ENCODE data around the gene HIGD2A. TPM values are rescaled to one million over a fixed set of nuclear protein-coding genes. Genes with fewer than 3 reads are reported as not detected.

The HIGD2A gene
- total and polyA plus RNA-seq, 11 donors = 177 to 454 (median 222) TPM

DNA sequence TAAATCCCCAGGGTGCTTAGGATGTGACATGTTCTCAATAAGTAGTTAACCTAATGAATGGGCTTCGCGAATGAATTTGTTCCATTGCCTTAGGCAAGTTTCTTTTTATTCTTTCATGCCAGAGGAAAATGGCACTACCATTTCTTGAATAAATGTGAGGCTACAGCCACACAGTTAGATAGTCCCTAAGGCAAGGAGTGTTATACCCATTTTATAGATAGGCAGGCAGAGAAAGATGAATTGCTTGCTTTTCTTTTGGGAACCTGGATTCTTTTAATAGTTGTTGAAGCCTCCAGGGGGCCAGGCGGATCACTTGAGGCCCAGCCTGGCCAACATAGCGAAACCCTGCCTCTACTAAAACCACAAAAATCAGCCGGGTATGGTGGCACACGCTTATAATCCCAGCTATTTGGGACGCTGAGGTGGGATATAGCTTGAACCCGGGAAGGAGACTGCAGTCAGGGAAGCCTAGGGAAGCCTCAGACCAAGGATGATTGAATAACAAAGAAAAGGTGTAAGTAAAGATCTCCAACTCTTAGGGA lies 1.1 kb upstream of the HIGD2A start:
- Histone ChIP-seq H3K4me3 (peak overlapping the region; percentile 53 to 89 (median 82)), H3K27me3 (no peaks in the 10 kb centered on the region), H3K36me3 (peaks cover 0 to 63% (median 59%) of the 10 kb centered on the region in 9 donors), H3K27ac (peak overlapping the region in 8 of 12 donors; percentile 85 to 100 (median 95)), H3K4me1 (peaks cover 3 to 33% (median 22%) of the 10 kb centered on the region in 12 donors), H3K9me3 (no peaks in the 10 kb centered on the region)
- ATAC-seq (no peak), DNase-seq (no peak)
- intact Hi-C loops (cut with DNase I) = loop anchor here in 1 of 10 donors (10.0 kb wide), 1 partner anchor 147 kb away; the partner anchor contains the start of gene RNF44
- WGBS, 4 donors = 43 to 47% (median 44%) methylated on average over 8 of the region's 8 CpGs
- no peak for TF ChIP-seq POLR2A (IDR thresholded peaks at IDR 0.05)
- TF ChIP-seq, protein P1, sequence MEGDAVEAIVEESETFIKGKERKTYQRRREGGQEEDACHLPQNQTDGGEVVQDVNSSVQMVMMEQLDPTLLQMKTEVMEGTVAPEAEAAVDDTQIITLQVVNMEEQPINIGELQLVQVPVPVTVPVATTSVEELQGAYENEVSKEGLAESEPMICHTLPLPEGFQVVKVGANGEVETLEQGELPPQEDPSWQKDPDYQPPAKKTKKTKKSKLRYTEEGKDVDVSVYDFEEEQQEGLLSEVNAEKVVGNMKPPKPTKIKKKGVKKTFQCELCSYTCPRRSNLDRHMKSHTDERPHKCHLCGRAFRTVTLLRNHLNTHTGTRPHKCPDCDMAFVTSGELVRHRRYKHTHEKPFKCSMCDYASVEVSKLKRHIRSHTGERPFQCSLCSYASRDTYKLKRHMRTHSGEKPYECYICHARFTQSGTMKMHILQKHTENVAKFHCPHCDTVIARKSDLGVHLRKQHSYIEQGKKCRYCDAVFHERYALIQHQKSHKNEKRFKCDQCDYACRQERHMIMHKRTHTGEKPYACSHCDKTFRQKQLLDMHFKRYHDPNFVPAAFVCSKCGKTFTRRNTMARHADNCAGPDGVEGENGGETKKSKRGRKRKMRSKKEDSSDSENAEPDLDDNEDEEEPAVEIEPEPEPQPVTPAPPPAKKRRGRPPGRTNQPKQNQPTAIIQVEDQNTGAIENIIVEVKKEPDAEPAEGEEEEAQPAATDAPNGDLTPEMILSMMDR (IDR thresholded peaks at IDR 0.05) = no peak

DNA sequence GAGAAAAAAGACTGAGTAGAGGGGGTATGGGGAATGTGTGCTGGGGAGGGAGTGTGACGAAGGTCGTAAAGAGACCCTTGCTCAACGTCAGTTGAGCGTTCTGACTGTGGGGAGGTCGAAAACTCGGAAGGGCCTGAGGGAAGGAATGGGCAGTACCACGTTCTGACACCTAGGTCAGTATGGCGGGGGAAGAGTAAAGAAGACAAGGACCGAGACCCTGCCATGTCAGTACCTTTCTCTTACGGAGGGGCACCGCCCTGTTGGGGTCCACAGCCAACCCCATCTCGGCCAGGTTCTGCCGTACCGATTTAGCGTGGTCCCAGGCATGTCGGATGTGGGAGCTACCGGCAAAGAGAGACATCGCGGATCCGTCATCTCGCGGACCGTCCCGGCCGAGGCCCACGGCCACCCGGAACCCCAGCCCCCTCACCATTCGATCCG lies 528 bp upstream of the HIGD2A start:
- intact Hi-C loops (cut with DNase I) = loop anchor here in 2 of 10 donors (1.0 to 10.0 kb wide), 3 partner anchors 25 to 147 kb away; partner anchors contain the start of gene RNF44 (in 1 of the 2)
- no peak for TF ChIP-seq POLR2A (IDR thresholded peaks at IDR 0.05)
- TF ChIP-seq, protein P1 (IDR thresholded peaks at IDR 0.05) = no peak
- Histone ChIP-seq H3K27me3 (no peaks in the 10 kb centered on the region), H3K9me3 (no peaks in the 10 kb centered on the region), H3K36me3 (peaks cover 2 to 63% (median 59%) of the 10 kb centered on the region in 9 donors), H3K27ac (peak overlapping the region; percentile 85 to 100 (median 96)), H3K4me1 (peaks cover 3 to 30% (median 22%) of the 10 kb centered on the region in 12 donors), H3K4me3 (peak overlapping the region; percentile 53 to 89 (median 82))
- ATAC-seq = peak in 1 of 4 donors; percentile 0
- DNase-seq = no peak
- WGBS, 4 donors = 1% methylated on average over 12 to 29 of the region's 29 CpGs

DNA sequence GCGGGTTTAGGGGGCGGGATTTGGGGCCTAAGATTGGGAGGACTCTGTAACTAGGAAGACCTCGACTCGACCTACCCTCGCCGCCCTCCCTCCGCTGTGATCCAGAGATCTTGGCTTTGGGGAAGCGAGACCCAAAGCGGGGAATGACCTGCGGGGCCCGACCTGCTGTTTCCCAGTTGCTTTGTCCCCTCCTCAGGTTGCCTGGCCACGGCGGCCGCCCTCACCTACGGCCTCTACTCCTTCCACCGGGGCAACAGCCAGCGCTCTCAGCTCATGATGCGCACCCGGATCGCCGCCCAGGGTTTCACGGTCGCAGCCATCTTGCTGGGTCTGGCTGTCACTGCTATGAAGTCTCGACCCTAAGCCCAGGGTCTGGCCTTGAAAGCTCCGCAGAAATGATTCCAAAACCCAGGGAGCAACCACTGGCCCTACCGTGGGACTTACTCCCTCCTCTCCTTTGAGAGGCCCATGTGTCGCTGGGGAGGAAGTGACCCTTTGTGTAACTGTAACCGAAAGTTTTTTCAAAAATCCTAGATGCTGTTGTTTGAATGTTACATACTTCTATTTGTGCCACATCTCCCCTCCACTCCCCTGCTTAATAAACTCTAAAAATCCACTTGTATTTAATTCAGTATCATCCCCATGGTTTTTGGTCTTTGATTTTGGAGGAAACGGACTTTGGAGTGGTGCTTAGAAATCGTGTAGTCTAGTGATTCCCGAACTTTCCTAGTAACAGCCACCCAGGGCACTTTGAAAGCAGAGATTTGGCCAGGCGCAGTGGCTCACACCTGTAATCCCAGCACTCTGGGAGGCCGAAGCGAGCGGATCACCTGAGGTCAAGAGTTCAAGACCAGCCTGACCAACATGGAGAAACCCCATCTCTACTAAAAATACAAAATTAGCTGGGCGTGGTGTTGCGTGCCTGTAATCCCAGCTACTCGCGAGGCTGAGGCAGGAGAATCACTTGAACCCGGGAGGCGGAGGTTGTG lies 878 bp downstream of the HIGD2A start:
- peak in 1 of 5 donors; percentile 19 for DNase-seq

More for the DNA sequence above, 878 bp downstream of the HIGD2A start:
- peaks cover 3 to 32% (median 22%) of the 10 kb centered on the region in 12 donors for H3K4me1 ChIP-seq
- TF ChIP-seq, protein P1 (IDR thresholded peaks at IDR 0.05) = no peak
- peak; percentile 56 to 73 for TF ChIP-seq POLR2A (IDR thresholded peaks at IDR 0.05)
- no peaks in the 10 kb centered on the region for H3K27me3 ChIP-seq
- 27 to 33% (median 30%) methylated on average over 34 to 41 of the region's 41 CpGs for WGBS, 4 donors
- peak overlapping the region; percentile 53 to 89 (median 82) for H3K4me3 ChIP-seq
- intact Hi-C loops (cut with DNase I) = loop anchor here in 2 of 10 donors (1.0 to 10.0 kb wide), 3 partner anchors 27 to 145 kb away; partner anchors contain the start of genes KIAA1191 (in 1 of the 2) and RNF44 (in 1 of the 2)
- H3K36me3 ChIP-seq = peaks cover 2 to 60% (median 54%) of the 10 kb centered on the region in 9 donors
- H3K9me3 ChIP-seq = no peaks in the 10 kb centered on the region
- H3K27ac ChIP-seq = peak overlapping the region; percentile 85 to 100 (median 96)
- ATAC-seq = peak; percentile 5 to 40 (median 34)
